Measurements from ENCODE around the gene PLSCR5. TPM values are rescaled to one million over a fixed set of nuclear protein-coding genes. Genes with fewer than 3 reads are reported as not detected.

PLSCR5 gene
- total and polyA plus RNA-seq, 2 donors, result 0.21 TPM; not detected in 1

DNA sequence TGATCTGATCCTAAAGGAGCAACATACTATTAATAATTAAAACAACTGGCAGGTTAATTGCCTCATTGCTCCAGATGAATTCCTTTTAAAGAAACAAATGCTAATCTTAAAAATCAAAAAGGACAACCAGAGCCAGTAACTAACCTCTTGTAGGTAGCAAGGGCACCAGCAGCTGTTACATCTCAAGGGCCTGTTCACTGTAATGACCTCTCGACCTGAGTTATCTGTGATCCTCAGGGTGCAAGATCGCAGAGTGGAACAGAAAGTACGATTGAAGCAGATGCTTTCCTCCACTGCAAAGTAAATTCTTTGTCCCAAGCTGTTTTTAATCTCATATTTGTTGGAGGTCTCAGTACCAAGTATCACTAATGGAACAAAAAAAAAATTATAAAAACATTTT lies 11.4 kb downstream of the PLSCR5 start:
- DNase-seq (ENCODE audit: low read depth in 6 of 9, low spot score in 9 of 9), result no peak
- H3K9me3 ChIP-seq (ENCODE audit: control insufficient read depth in 2 of 2, insufficient read depth in 1 of 2, low read length in 1 of 2), result no peaks in the 10 kb centered on the region
- H3K4me3 ChIP-seq (ENCODE audit: low read length in 2 of 2), result no peak overlapping the region
- 92% methylated on average over 3 of the region's 3 CpGs for WGBS
- no peak overlapping the region for H3K27ac ChIP-seq (ENCODE audit: low read depth in 1 of 2, low read length in 1 of 2)
- no peaks in the 10 kb centered on the region for H3K36me3 ChIP-seq (ENCODE audit: control insufficient read depth in 2 of 2, insufficient read depth in 2 of 2, low read length in 1 of 2)
- no peaks in the 10 kb centered on the region for H3K4me1 ChIP-seq (ENCODE audit: control insufficient read depth in 2 of 2, insufficient read depth in 2 of 2, low read length in 2 of 2)
- no peaks in the 10 kb centered on the region for H3K27me3 ChIP-seq (ENCODE audit: control insufficient read depth in 2 of 2, insufficient read depth in 1 of 2, low read length in 1 of 2)

DNA sequence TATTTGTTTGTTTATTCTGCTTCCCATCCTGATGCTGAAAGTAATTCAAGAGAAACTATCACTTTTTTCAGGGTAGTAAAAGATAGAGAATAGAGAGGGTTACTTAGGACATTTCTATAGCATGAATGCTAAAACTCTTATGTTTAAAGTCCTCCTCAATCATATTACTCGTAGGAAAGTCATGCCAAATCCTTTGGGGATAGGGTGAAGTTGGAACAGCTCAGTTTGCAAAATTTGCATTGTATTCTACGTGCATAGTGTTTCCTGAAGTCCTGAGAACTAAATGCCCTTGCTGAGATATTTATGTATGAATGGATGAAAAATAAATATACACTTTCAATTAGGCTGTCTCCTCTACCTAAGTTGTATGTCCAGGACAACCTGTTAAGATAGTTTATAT lies 14.6 kb downstream of the PLSCR5 start:
- 81% methylated on average over 2 of the region's 2 CpGs for WGBS
- Histone ChIP-seq H3K4me1 (ENCODE audit: control insufficient read depth in 2 of 2, insufficient read depth in 2 of 2, low read length in 2 of 2) (no peaks in the 10 kb centered on the region), H3K4me3 (ENCODE audit: low read length in 2 of 2) (no peak overlapping the region), H3K27me3 (ENCODE audit: control insufficient read depth in 2 of 2, insufficient read depth in 1 of 2, low read length in 1 of 2) (no peaks in the 10 kb centered on the region), H3K27ac (ENCODE audit: low read depth in 1 of 2, low read length in 1 of 2) (no peak overlapping the region), H3K36me3 (ENCODE audit: control insufficient read depth in 2 of 2, insufficient read depth in 2 of 2, low read length in 1 of 2) (no peaks in the 10 kb centered on the region), H3K9me3 (ENCODE audit: control insufficient read depth in 2 of 2, insufficient read depth in 1 of 2, low read length in 1 of 2) (no peaks in the 10 kb centered on the region)
- no peak for DNase-seq (ENCODE audit: low read depth in 6 of 9, low spot score in 9 of 9)

- Histone ChIP-seq H3K4me1 (ENCODE audit: control insufficient read depth in 2 of 2, insufficient read depth in 2 of 2, low read length in 2 of 2) (no peaks in the 10 kb centered on the region), H3K27me3 (ENCODE audit: control insufficient read depth in 2 of 2, insufficient read depth in 1 of 2, low read length in 1 of 2) (no peaks in the 10 kb centered on the region), H3K36me3 (ENCODE audit: control insufficient read depth in 2 of 2, insufficient read depth in 2 of 2, low read length in 1 of 2) (no peaks in the 10 kb centered on the region), H3K27ac (ENCODE audit: low read depth in 1 of 2, low read length in 1 of 2) (no peak overlapping the region), H3K9me3 (ENCODE audit: control insufficient read depth in 2 of 2, insufficient read depth in 1 of 2, low read length in 1 of 2) (no peaks in the 10 kb centered on the region), H3K4me3 (ENCODE audit: low read length in 2 of 2) (no peak overlapping the region)
- peak in 5 of 9 donors; percentile 0 to 13 (median 2) for DNase-seq (ENCODE audit: low read depth in 6 of 9, low spot score in 9 of 9)
- 26% methylated on average over 1 of the region's 1 CpG for WGBS
Observed at GRCh38 chr3:146589899-146590508, 15.1 kb downstream of the PLSCR5 start.

DNA sequence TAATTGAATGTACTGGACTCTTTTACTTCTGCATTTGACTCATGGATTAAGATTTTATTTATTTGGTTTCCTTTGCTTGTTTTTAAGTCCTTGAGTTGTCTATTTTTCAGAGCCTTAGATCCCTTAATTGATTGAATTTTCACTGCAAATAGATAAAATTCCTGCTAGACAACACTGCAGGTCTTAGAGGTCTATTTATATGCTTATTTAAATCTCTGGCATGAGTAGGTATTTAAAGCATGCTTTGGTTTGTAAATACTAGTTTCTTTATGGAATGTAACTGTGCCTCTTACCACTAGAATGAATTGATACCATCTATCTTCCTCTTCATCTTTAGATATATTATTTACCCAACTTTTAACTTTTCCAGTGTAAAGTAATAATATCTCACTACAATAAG lies 20.0 kb downstream of the PLSCR5 start:
- no peak overlapping the region for H3K27ac ChIP-seq (ENCODE audit: low read depth in 1 of 2, low read length in 1 of 2)
- no peak for DNase-seq (ENCODE audit: low read depth in 6 of 9, low spot score in 9 of 9)
- no peak overlapping the region for H3K4me3 ChIP-seq (ENCODE audit: low read length in 2 of 2)
- H3K9me3 ChIP-seq (ENCODE audit: control insufficient read depth in 2 of 2, insufficient read depth in 1 of 2, low read length in 1 of 2), result no peaks in the 10 kb centered on the region
- H3K36me3 ChIP-seq (ENCODE audit: control insufficient read depth in 2 of 2, insufficient read depth in 2 of 2, low read length in 1 of 2), result no peaks in the 10 kb centered on the region
- no peaks in the 10 kb centered on the region for H3K27me3 ChIP-seq (ENCODE audit: control insufficient read depth in 2 of 2, insufficient read depth in 1 of 2, low read length in 1 of 2)
- H3K4me1 ChIP-seq (ENCODE audit: control insufficient read depth in 2 of 2, insufficient read depth in 2 of 2, low read length in 2 of 2), result no peaks in the 10 kb centered on the region

DNA sequence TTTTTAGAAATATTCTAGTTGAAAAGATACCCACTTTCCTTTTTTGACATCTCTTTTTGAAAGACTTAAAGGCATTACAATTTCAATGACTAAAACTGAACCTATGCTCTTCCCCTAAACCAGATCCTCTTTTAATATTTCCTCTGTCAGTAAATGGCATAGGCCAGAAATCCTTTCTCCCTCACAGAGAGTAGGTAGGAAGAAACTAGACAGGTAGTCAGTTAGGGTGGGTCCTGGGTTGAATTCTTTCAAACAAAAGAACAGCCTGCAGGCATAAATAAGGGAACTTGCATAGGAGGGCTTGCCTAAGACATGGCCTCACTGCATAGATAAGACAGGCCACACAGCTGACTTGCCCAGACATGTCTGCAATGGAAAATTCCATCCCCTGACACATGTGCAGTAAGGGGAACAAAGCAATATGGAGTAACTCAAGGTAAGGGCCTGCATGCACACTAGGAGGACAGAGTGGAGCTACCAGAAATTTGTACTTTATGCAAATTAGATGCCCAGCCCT lies 23.1 kb downstream of the PLSCR5 start:
- DNase-seq (ENCODE audit: low read depth in 6 of 9, low spot score in 9 of 9), result peak in 1 of 9 donors; percentile 5
- H3K27ac ChIP-seq (ENCODE audit: low read depth in 1 of 2, low read length in 1 of 2), result no peak overlapping the region
- H3K9me3 ChIP-seq (ENCODE audit: control insufficient read depth in 2 of 2, insufficient read depth in 1 of 2, low read length in 1 of 2), result no peaks in the 10 kb centered on the region
- H3K4me1 ChIP-seq (ENCODE audit: control insufficient read depth in 2 of 2, insufficient read depth in 2 of 2, low read length in 2 of 2), result no peaks in the 10 kb centered on the region
- no peak overlapping the region for H3K4me3 ChIP-seq (ENCODE audit: low read length in 2 of 2)
- H3K27me3 ChIP-seq (ENCODE audit: control insufficient read depth in 2 of 2, insufficient read depth in 1 of 2, low read length in 1 of 2), result no peaks in the 10 kb centered on the region
- no peaks in the 10 kb centered on the region for H3K36me3 ChIP-seq (ENCODE audit: control insufficient read depth in 2 of 2, insufficient read depth in 2 of 2, low read length in 1 of 2)

DNA sequence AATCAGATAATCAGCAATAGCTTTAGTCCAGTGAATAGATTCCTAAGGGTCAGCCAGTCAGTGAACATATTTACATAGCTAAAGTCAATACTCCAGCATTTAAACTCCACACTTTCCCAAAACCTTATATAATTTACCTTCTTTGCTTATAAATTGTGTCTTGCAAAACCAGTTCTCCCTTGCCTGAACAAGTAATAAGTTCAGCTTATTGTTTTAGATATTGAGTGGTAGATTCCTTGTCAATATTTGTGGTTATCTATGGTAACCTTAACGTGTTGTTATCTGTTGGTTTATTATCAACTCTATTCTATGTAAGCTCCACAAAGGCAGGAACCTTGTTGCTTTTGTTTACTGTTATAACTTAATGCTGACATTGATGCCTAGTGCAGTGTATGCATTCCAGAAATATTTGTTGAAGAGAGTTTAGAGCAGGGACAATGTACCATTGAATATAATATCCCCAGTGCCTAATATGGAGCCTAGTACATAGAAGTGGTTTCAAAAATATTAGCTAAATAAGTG lies 24.0 kb downstream of the PLSCR5 start:
- WGBS, result 93% methylated on average over 1 of the region's 1 CpG
- Histone ChIP-seq H3K4me1 (ENCODE audit: control insufficient read depth in 2 of 2, insufficient read depth in 2 of 2, low read length in 2 of 2) (no peaks in the 10 kb centered on the region), H3K27me3 (ENCODE audit: control insufficient read depth in 2 of 2, insufficient read depth in 1 of 2, low read length in 1 of 2) (no peaks in the 10 kb centered on the region), H3K9me3 (ENCODE audit: control insufficient read depth in 2 of 2, insufficient read depth in 1 of 2, low read length in 1 of 2) (no peaks in the 10 kb centered on the region), H3K4me3 (ENCODE audit: low read length in 2 of 2) (no peak overlapping the region), H3K36me3 (ENCODE audit: control insufficient read depth in 2 of 2, insufficient read depth in 2 of 2, low read length in 1 of 2) (no peaks in the 10 kb centered on the region), H3K27ac (ENCODE audit: low read depth in 1 of 2, low read length in 1 of 2) (no peak overlapping the region)
- no peak for DNase-seq (ENCODE audit: low read depth in 6 of 9, low spot score in 9 of 9)

DNA sequence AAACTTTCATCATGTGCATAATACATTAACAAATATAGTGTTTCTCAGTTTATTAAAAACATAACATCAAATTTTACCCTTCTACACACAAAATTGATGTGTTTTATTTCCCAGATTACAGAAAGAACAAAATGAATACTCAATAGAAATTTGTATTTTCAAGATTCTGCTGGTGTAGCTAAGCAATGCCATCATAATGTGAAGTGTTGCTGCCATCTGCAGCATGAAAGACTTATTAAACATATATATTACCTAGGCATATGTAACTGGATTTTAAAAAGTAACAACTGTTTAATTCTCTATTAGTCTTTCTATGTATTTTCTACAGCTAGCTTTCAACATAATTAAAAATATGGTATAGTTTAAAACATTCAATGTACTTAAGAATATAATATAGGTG lies 27.5 kb downstream of the PLSCR5 start:
- DNase-seq (ENCODE audit: low read depth in 6 of 9, low spot score in 9 of 9), result peak in 6 of 9 donors; percentile 6 to 55 (median 24)
- Histone ChIP-seq H3K36me3 (ENCODE audit: control insufficient read depth in 2 of 2, insufficient read depth in 2 of 2, low read length in 1 of 2) (no peaks in the 10 kb centered on the region), H3K9me3 (ENCODE audit: control insufficient read depth in 2 of 2, insufficient read depth in 1 of 2, low read length in 1 of 2) (no peaks in the 10 kb centered on the region), H3K4me1 (ENCODE audit: control insufficient read depth in 2 of 2, insufficient read depth in 2 of 2, low read length in 2 of 2) (no peaks in the 10 kb centered on the region), H3K27ac (ENCODE audit: low read depth in 1 of 2, low read length in 1 of 2) (no peak overlapping the region), H3K27me3 (ENCODE audit: control insufficient read depth in 2 of 2, insufficient read depth in 1 of 2, low read length in 1 of 2) (no peaks in the 10 kb centered on the region), H3K4me3 (ENCODE audit: low read length in 2 of 2) (no peak overlapping the region)

GRCh38 chr3:146575636-146576035 lies 29.5 kb downstream of the PLSCR5 start:
- Histone ChIP-seq H3K27me3 (ENCODE audit: control insufficient read depth in 2 of 2, insufficient read depth in 1 of 2, low read length in 1 of 2) (no peaks in the 10 kb centered on the region), H3K4me1 (ENCODE audit: control insufficient read depth in 2 of 2, insufficient read depth in 2 of 2, low read length in 2 of 2) (no peaks in the 10 kb centered on the region), H3K27ac (ENCODE audit: low read depth in 1 of 2, low read length in 1 of 2) (no peak overlapping the region), H3K4me3 (ENCODE audit: low read length in 2 of 2) (no peak overlapping the region), H3K36me3 (ENCODE audit: control insufficient read depth in 2 of 2, insufficient read depth in 2 of 2, low read length in 1 of 2) (no peaks in the 10 kb centered on the region), H3K9me3 (ENCODE audit: control insufficient read depth in 2 of 2, insufficient read depth in 1 of 2, low read length in 1 of 2) (no peaks in the 10 kb centered on the region)
- DNase-seq (ENCODE audit: low read depth in 6 of 9, low spot score in 9 of 9), result no peak
- 93% methylated on average over 2 of the region's 2 CpGs for WGBS

GRCh38 chr3:146574173-146574572 lies 31.0 kb downstream of the PLSCR5 start:
- no peaks in the 10 kb centered on the region for H3K9me3 ChIP-seq (ENCODE audit: control insufficient read depth in 2 of 2, insufficient read depth in 1 of 2, low read length in 1 of 2)
- no peak for DNase-seq (ENCODE audit: low read depth in 6 of 9, low spot score in 9 of 9)
- 93% methylated on average over 1 of the region's 1 CpG for WGBS

More at GRCh38 chr3:146574173-146574572, 31.0 kb downstream of the PLSCR5 start:
- no peak overlapping the region for H3K27ac ChIP-seq (ENCODE audit: low read depth in 1 of 2, low read length in 1 of 2)
- no peak overlapping the region for H3K4me3 ChIP-seq (ENCODE audit: low read length in 2 of 2)
- no peaks in the 10 kb centered on the region for H3K4me1 ChIP-seq (ENCODE audit: control insufficient read depth in 2 of 2, insufficient read depth in 2 of 2, low read length in 2 of 2)
- H3K27me3 ChIP-seq (ENCODE audit: control insufficient read depth in 2 of 2, insufficient read depth in 1 of 2, low read length in 1 of 2), result no peaks in the 10 kb centered on the region
- H3K36me3 ChIP-seq (ENCODE audit: control insufficient read depth in 2 of 2, insufficient read depth in 2 of 2, low read length in 1 of 2), result no peaks in the 10 kb centered on the region

All from thymus (tissue), 11 donors.